GM23248 (cell line): ENCODE results near the gene ALOX5. TPM values are rescaled to one million over a fixed set of nuclear protein-coding genes. Genes with fewer than 3 reads are reported as not detected.
"Not testable (repeated sequence)": the region's sequence is repeated elsewhere in the genome, so short reads cannot be mapped to it uniquely, and the experiment has no call there.

Experiments used
- DNase-seq: peaks from one replicate; pipeline ENCODE4 v3.0.0-alpha.2; 2015
- H2AFZ ChIP-seq: fragments of 200-600 bp; sonication (generic); 2 replicates; pipeline ENCODE4 v1.6.1; 2016; ENCODE audit warnings: antibody characterized with exemption
- H3F3A ChIP-seq: fragments of 200-600 bp; sonication (generic); 2 replicates; pipeline ENCODE4 v1.6.1; 2016; ENCODE audit warnings: mild to moderate bottlenecking, antibody characterized with exemption, mixed run types; ENCODE audit not compliant: insufficient read depth
- H3K27ac ChIP-seq: fragments of 200-600 bp; sonication (generic); 2 replicates; pipeline ENCODE4 v1.5.1; 2016; ENCODE audit warnings: mild to moderate bottlenecking
- H3K27me3 ChIP-seq: fragments of 200-600 bp; sonication (generic); replicated peaks from 2 replicates; pipeline ENCODE4 v1.6.1; 2016; ENCODE audit warnings: mild to moderate bottlenecking; ENCODE audit not compliant: insufficient read depth
- H3K36me3 ChIP-seq: fragments of 200-600 bp; sonication (generic); 2 replicates; pipeline ENCODE4 v1.6.1; 2016; ENCODE audit warnings: low read depth, mild to moderate bottlenecking
- H3K4me1 ChIP-seq: fragments of 200-600 bp; sonication (generic); 2 replicates; pipeline ENCODE4 v1.6.1; 2016; ENCODE audit warnings: mild to moderate bottlenecking; ENCODE audit not compliant: insufficient read depth
- H3K4me2 ChIP-seq: fragments of 200-600 bp; sonication (generic); one replicate; pipeline ENCODE4 v1.6.1; 2016; ENCODE audit warnings: mild to moderate bottlenecking; ENCODE audit not compliant: unreplicated experiment
- H3K4me3 ChIP-seq: fragments of 200-600 bp; sonication (generic); 2 replicates; pipeline ENCODE4 v1.5.1; 2016; ENCODE audit warnings: mild to moderate bottlenecking
- H3K79me2 ChIP-seq: fragments of 200-600 bp; sonication (generic); 2 replicates; pipeline ENCODE4 v1.6.1; 2016; ENCODE audit warnings: mild to moderate bottlenecking; ENCODE audit not compliant: insufficient read depth
- H3K9ac ChIP-seq: fragments of 200-600 bp; sonication (generic); 2 replicates; pipeline ENCODE4 v1.6.1; 2016; ENCODE audit warnings: mild to moderate bottlenecking
- H3K9me2 ChIP-seq: fragments of 200-600 bp; sonication (generic); 2 replicates; pipeline ENCODE4 v1.6.1; 2016; ENCODE audit warnings: mixed run types, mild to moderate bottlenecking, moderate library complexity; ENCODE audit not compliant: insufficient read depth
- H3K9me3 ChIP-seq: fragments of 200-600 bp; sonication (generic); one replicate; pipeline ENCODE4 v1.6.1; 2017; ENCODE audit warnings: low read depth
- H4K20me1 ChIP-seq: fragments of 200-600 bp; sonication (generic); 2 replicates; pipeline ENCODE4 v1.6.0; 2016; ENCODE audit not compliant: insufficient read depth
- EZH2 ChIP-seq: fragments of 200-600 bp; sonication (generic); IDR thresholded peaks from 2 replicates; pipeline ENCODE4 v1.6.1; 2018; ENCODE audit warnings: antibody characterized with exemption, mild to moderate bottlenecking; ENCODE audit not compliant: insufficient read depth, poor library complexity, severe bottlenecking
- EZH2phosphoT487 ChIP-seq: fragments of 200-600 bp; sonication (generic); IDR thresholded peaks from 2 replicates; pipeline ENCODE4 v1.6.1; 2018; ENCODE audit warnings: antibody characterized with exemption, moderate library complexity, mild to moderate bottlenecking, low read depth; ENCODE audit not compliant: insufficient read depth
- WGBS, 2 experiments: methylation state at CpG; one replicate each; pipeline ENCODE4 v1.1.6; 2015 to 2017; ENCODE audit warnings: low lambda C conversion rate in 2 of 2, low coverage in 1 of 2; ENCODE audit errors: missing lambda C conversion rate in 2 of 2; 5-methylcytosine and 5-hydroxymethylcytosine counted together
- in situ Hi-C: fragments of 300-500 bp; cut with MboI; formaldehyde crosslinking; loops from 2 replicates; pipeline ENCODE4 v1.15.0; 2020
- polyA plus RNA-seq: library from polyadenylated mRNA; unstranded; fragments of >200 nt; fragmentation: Nextera tagmentation; extraction: Ambion mirVana; gene quantifications from 2 replicates; pipeline ENCODE4 v1.2.1, GENCODE V29; 2016
- total RNA-seq: library from RNA; depleted of rRNA; stranded (reverse); fragments of >200 nt; shearing (Covaris generic); gene quantifications from 2 replicates; pipeline ENCODE4 v1.2.3, GENCODE V29; 2014

Gene ALOX5
- total and polyA plus RNA-seq, 2 experiments from 2014 or later: not detected

- TF ChIP-seq EZH2 (no peak), EZH2phosphoT487 (no peak)
- WGBS, 2 experiments: 5 to 10% methylated on average over 4 of the region's 4 CpGs
- no peaks in the 10 kb centered on the region for H3K9me2 ChIP-seq
- H3K9me3 ChIP-seq: no peaks in the 10 kb centered on the region
- no peak overlapping the region for H3K4me2 ChIP-seq
- in situ Hi-C loops: no loop called here
- no peak overlapping the region for H2AFZ ChIP-seq
- H3K9ac ChIP-seq: no peak overlapping the region
- H3F3A ChIP-seq: no peaks in the 10 kb centered on the region
- no peak overlapping the region for H3K4me3 ChIP-seq
- H4K20me1 ChIP-seq: no peaks in the 10 kb centered on the region
- no peaks in the 10 kb centered on the region for H3K36me3 ChIP-seq
- no peaks in the 10 kb centered on the region for H3K79me2 ChIP-seq
- peaks cover 25% of the 10 kb centered on the region for H3K27me3 ChIP-seq
- no peak overlapping the region for H3K27ac ChIP-seq
- H3K4me1 ChIP-seq: no peaks in the 10 kb centered on the region
- no peak for DNase-seq
These were observed 30.7 kb downstream of the ALOX5 start for GRCh38 chr10:45404770-45405120.

- Histone ChIP-seq H4K20me1 (no peaks in the 10 kb centered on the region), H3K4me1 (no peaks in the 10 kb centered on the region), H3K79me2 (no peaks in the 10 kb centered on the region), H3F3A (no peaks in the 10 kb centered on the region), H3K9me2 (no peaks in the 10 kb centered on the region), H3K9ac (no peak overlapping the region), H3K4me3 (no peak overlapping the region), H3K4me2 (no peak overlapping the region), H3K36me3 (no peaks in the 10 kb centered on the region), H3K27me3 (peaks cover 30% of the 10 kb centered on the region), H3K27ac (no peak overlapping the region), H3K9me3 (no peaks in the 10 kb centered on the region), H2AFZ (no peak overlapping the region)
- 11 to 12% methylated on average over 2 of the region's 2 CpGs for WGBS, 2 experiments
- TF ChIP-seq EZH2phosphoT487: no peak
- no peak for TF ChIP-seq EZH2
- in situ Hi-C loops: no loop called here
- no peak for DNase-seq
These were observed 33.5 kb downstream of the ALOX5 start for GRCh38 chr10:45407542-45407941.

GRCh38 chr10:45408421-45409319 lies 34.7 kb downstream of the ALOX5 start:
- Histone ChIP-seq H3K9ac (no peak overlapping the region), H3K27me3 (peaks cover 29% of the 10 kb centered on the region), H3K9me3 (no peaks in the 10 kb centered on the region), H3K4me3 (no peak overlapping the region), H3K79me2 (no peaks in the 10 kb centered on the region), H3K4me2 (no peak overlapping the region), H3K4me1 (no peaks in the 10 kb centered on the region), H3K9me2 (no peaks in the 10 kb centered on the region), H3F3A (no peaks in the 10 kb centered on the region), H3K27ac (no peak overlapping the region), H4K20me1 (no peaks in the 10 kb centered on the region), H3K36me3 (no peaks in the 10 kb centered on the region), H2AFZ (no peak overlapping the region)
- 33 to 34% methylated on average over 5 of the region's 5 CpGs for WGBS, 2 experiments
- in situ Hi-C loops: no loop called here
- no peak for DNase-seq
- no peak for TF ChIP-seq EZH2

GRCh38 chr10:45409347-45409746 lies 35.3 kb downstream of the ALOX5 start:
- H3K4me2 ChIP-seq, H3K27ac ChIP-seq, in situ Hi-C loops, H3F3A ChIP-seq, DNase-seq, H3K9me2 ChIP-seq, H3K36me3 ChIP-seq, H3K9me3 ChIP-seq, H3K4me3 ChIP-seq, H2AFZ ChIP-seq, H3K79me2 ChIP-seq, H4K20me1 ChIP-seq, H3K9ac ChIP-seq, H3K4me1 ChIP-seq: not testable (repeated sequence)
- H3K27me3 ChIP-seq: peaks cover 23% of the 10 kb centered on the region

GRCh38 chr10:45409782-45410181 lies 35.8 kb downstream of the ALOX5 start:
- Histone ChIP-seq H3K27ac (no peak overlapping the region), H3K79me2 (no peaks in the 10 kb centered on the region), H3F3A (no peaks in the 10 kb centered on the region), H3K27me3 (peaks cover 20% of the 10 kb centered on the region), H3K36me3 (no peaks in the 10 kb centered on the region), H4K20me1 (no peaks in the 10 kb centered on the region), H3K4me1 (no peaks in the 10 kb centered on the region), H3K4me2 (no peak overlapping the region), H3K9me3 (no peaks in the 10 kb centered on the region), H2AFZ (no peak overlapping the region), H3K4me3 (no peak overlapping the region), H3K9me2 (no peaks in the 10 kb centered on the region), H3K9ac (no peak overlapping the region)
- TF ChIP-seq EZH2phosphoT487 (no peak), EZH2 (no peak)
- no peak for DNase-seq
- in situ Hi-C loops: no loop called here
- 29 to 35% methylated on average over 1 of the region's 1 CpG for WGBS, 2 experiments
